T1000 (cell line): ENCODE results near the gene CYB5B.
A peak's percentile ranks its signal among the peaks of the same experiment; 100 is the strongest.

ENCODE experiments used
- DNase-seq: peaks from one replicate; lab custom pipeline; 2025; ENCODE audit warnings: mixed read lengths; lab: John Stamatoyannopoulos, UW

The CYB5B gene

GRCh38 chr16:69444873-69445517 lies 20.6 kb downstream of the CYB5B start:
- DNase-seq, result no peak

- no peak for DNase-seq
Observed at GRCh38 chr16:69448470-69449193, 24.2 kb downstream of the CYB5B start.

- no peak for DNase-seq
Observed at GRCh38 chr16:69451166-69451565, 26.7 kb downstream of the CYB5B start.

- DNase-seq, result no peak
Observed at GRCh38 chr16:69453936-69454335, 29.5 kb downstream of the CYB5B start.

- DNase-seq, result no peak
Observed at GRCh38 chr16:69463876-69464275, 39.5 kb downstream of the CYB5B start.

GRCh38 chr16:69465083-69465721 lies 40.8 kb downstream of the CYB5B start:
- DNase-seq, result no peak

GRCh38 chr16:69465881-69466280 lies 41.5 kb downstream of the CYB5B start:
- no peak for DNase-seq

- DNase-seq, result no peak
Observed at GRCh38 chr16:69466547-69466946, 42.1 kb downstream of the CYB5B start.

GRCh38 chr16:69467080-69467479 lies 42.7 kb downstream of the CYB5B start:
- no peak for DNase-seq

GRCh38 chr16:69467531-69468204 lies 43.2 kb downstream of the CYB5B start:
- DNase-seq, result no peak

GRCh38 chr16:69469807-69470561 lies 45.6 kb downstream of the CYB5B start:
- DNase-seq, result no peak

GRCh38 chr16:69471121-69471520 lies 46.7 kb downstream of the CYB5B start:
- DNase-seq, result no peak

- DNase-seq, result no peak
Observed at GRCh38 chr16:69474408-69474807, 50.0 kb downstream of the CYB5B start.

- peak; percentile 50 for DNase-seq
Observed at GRCh38 chr16:69476920-69477443, 52.6 kb downstream of the CYB5B start.

GRCh38 chr16:69477546-69477945 lies 53.1 kb downstream of the CYB5B start:
- DNase-seq, result no peak

GRCh38 chr16:69478685-69479084 lies 54.3 kb downstream of the CYB5B start:
- no peak for DNase-seq

GRCh38 chr16:69479775-69480174 lies 55.4 kb downstream of the CYB5B start:
- DNase-seq, result no peak

GRCh38 chr16:69481901-69482341 lies 57.5 kb downstream of the CYB5B start:
- DNase-seq, result no peak

- peak; percentile 71 for DNase-seq
Observed at GRCh38 chr16:69482410-69482991, 58.1 kb downstream of the CYB5B start.

GRCh38 chr16:69483611-69484010 lies 59.2 kb downstream of the CYB5B start:
- DNase-seq, result no peak

- no peak for DNase-seq
Observed at GRCh38 chr16:69485361-69485760, 60.9 kb downstream of the CYB5B start.
